Trophoblast cell (in vitro differentiated cells and primary cell): ENCODE measurements around the gene ZNF491.
"Not testable (repeated sequence)": the region's sequence is repeated elsewhere in the genome, so short reads cannot be mapped to it uniquely, and the experiment has no call there.

Source experiments
- DNase-seq, 2 donors: peaks; one replicate each; pipeline ENCODE4 v3.0.0-alpha.2; 2016
- H2AFZ ChIP-seq: 2 replicates; pipeline ENCODE4 v1.6.1; 2013; ENCODE audit warnings: low read length, moderate library complexity, mild to moderate bottlenecking; ENCODE audit not compliant: insufficient read depth, poor library complexity
- H2AK5ac ChIP-seq: 2 replicates; pipeline ENCODE4 v1.6.1; 2013; ENCODE audit warnings: mild to moderate bottlenecking, low read length
- H2BK120ac ChIP-seq: 2 replicates; pipeline ENCODE4 v1.6.1; 2013; ENCODE audit warnings: low read length, mild to moderate bottlenecking, moderate library complexity; ENCODE audit not compliant: insufficient read depth, poor library complexity
- H2BK12ac ChIP-seq: 2 replicates; pipeline ENCODE4 v1.6.1; 2013; ENCODE audit warnings: mild to moderate bottlenecking, low read length, moderate library complexity
- H2BK5ac ChIP-seq: 2 replicates; pipeline ENCODE4 v1.6.1; 2013; ENCODE audit warnings: low read length, low read depth, moderate library complexity, mild to moderate bottlenecking; ENCODE audit not compliant: poor library complexity
- H3K14ac ChIP-seq: 2 replicates; pipeline ENCODE4 v1.6.1; 2013; ENCODE audit warnings: mild to moderate bottlenecking, low read length
- H3K18ac ChIP-seq: 2 replicates; pipeline ENCODE4 v1.6.1; 2013; ENCODE audit warnings: mild to moderate bottlenecking, low read length
- H3K23ac ChIP-seq: 2 replicates; pipeline ENCODE4 v1.6.1; 2013; ENCODE audit warnings: low read length
- H3K27ac ChIP-seq: 2 replicates; pipeline ENCODE4 v1.5.1; 2013; ENCODE audit warnings: low read depth, mild to moderate bottlenecking, inconsistent platforms, low read length, moderate library complexity
- H3K27me3 ChIP-seq: 2 replicates; pipeline ENCODE4 v1.6.1; 2013; ENCODE audit warnings: inconsistent platforms, mild to moderate bottlenecking, low read length, moderate library complexity; ENCODE audit not compliant: insufficient read depth
- H3K36me3 ChIP-seq, 2 experiments: 1 replicate in 1 of 2; 2 replicates in 1 of 2; pipeline ENCODE4 v1.6.1; 2013; ENCODE audit warnings: low read length in 2 of 2, mild to moderate bottlenecking in 2 of 2, moderate library complexity in 1 of 2; ENCODE audit not compliant: insufficient read depth in 2 of 2, control insufficient read depth in 1 of 2
- H3K4ac ChIP-seq: 2 replicates; pipeline ENCODE4 v1.6.1; 2013; ENCODE audit warnings: low read depth, mild to moderate bottlenecking, low read length, moderate library complexity
- H3K4me1 ChIP-seq, 2 experiments: 1 replicate in 1 of 2; 2 replicates in 1 of 2; pipeline ENCODE4 v1.6.1; 2013; ENCODE audit warnings: low read length in 2 of 2, mild to moderate bottlenecking in 2 of 2, moderate library complexity in 1 of 2; ENCODE audit not compliant: insufficient read depth in 2 of 2, control insufficient read depth in 1 of 2
- H3K4me2 ChIP-seq: 2 replicates; pipeline ENCODE4 v1.6.1; 2013; ENCODE audit warnings: inconsistent platforms, mild to moderate bottlenecking, low read length, moderate library complexity
- H3K4me3 ChIP-seq: 2 replicates; pipeline ENCODE4 v1.5.1; 2013; ENCODE audit warnings: mild to moderate bottlenecking, low read depth, low read length, inconsistent platforms
- H3K79me1 ChIP-seq: one replicate; pipeline ENCODE4 v1.6.1; 2013; ENCODE audit warnings: low read length
- H3K79me2 ChIP-seq: 2 replicates; pipeline ENCODE4 v1.6.1; 2013; ENCODE audit warnings: low read length, mild to moderate bottlenecking; ENCODE audit not compliant: control insufficient read depth, insufficient read depth, poor library complexity
- H3K9ac ChIP-seq: 2 replicates; pipeline ENCODE4 v1.6.1; 2013; ENCODE audit warnings: mild to moderate bottlenecking, low read length
- H3K9me3 ChIP-seq: 2 replicates; pipeline ENCODE4 v1.6.1; 2013; ENCODE audit warnings: low read depth, mild to moderate bottlenecking, control low read depth, inconsistent platforms, low read length; ENCODE audit not compliant: insufficient read depth
- H4K12ac ChIP-seq: 2 replicates; pipeline ENCODE4 v1.6.1; 2013; ENCODE audit warnings: low read depth, mild to moderate bottlenecking, low read length, moderate library complexity
- H4K8ac ChIP-seq: 2 replicates; pipeline ENCODE4 v1.6.1; 2013; ENCODE audit warnings: low read depth, mild to moderate bottlenecking, low read length, moderate library complexity
- H4K91ac ChIP-seq: one replicate; pipeline ENCODE4 v1.6.1; 2013; ENCODE audit warnings: low read depth, mild to moderate bottlenecking, low read length, moderate library complexity
- WGBS: extraction: QIAGEN DNeasy Blood & Tissue Kit; methylation state at CpG from one replicate; pipeline ENCODE4 v1.1.7; 2013; ENCODE audit warnings: missing lambda C conversion rate; ENCODE audit not compliant: insufficient read length, insufficient coverage; ENCODE audit errors: extremely low coverage; 5-methylcytosine and 5-hydroxymethylcytosine counted together

Gene ZNF491

GRCh38 chr19:11814700-11815035, 16.3 kb downstream of the ZNF491 start:
- Histone ChIP-seq H3K23ac (no peak overlapping the region), H3K4ac (peak overlapping the region; percentile 93), H3K27ac (peak overlapping the region; percentile 85), H3K36me3 (peaks cover 3 to 8% of the 10 kb centered on the region in 2 experiments), H3K4me3 (peak overlapping the region; percentile 83), H3K4me1 (peaks cover 4 to 5% of the 10 kb centered on the region in 2 experiments), H2BK5ac (peak overlapping the region; percentile 90), H3K9me3 (peaks cover 2% of the 10 kb centered on the region), H2AFZ (peak overlapping the region; percentile 99), H2BK120ac (peak overlapping the region; percentile 95), H3K4me2 (peak overlapping the region; percentile 82), H4K91ac (peak overlapping the region; percentile 88), H4K12ac (peak overlapping the region; percentile 80), H3K9ac (peak overlapping the region; percentile 68), H2BK12ac (no peak overlapping the region), H3K14ac (peak overlapping the region; percentile 94), H3K27me3 (no peaks in the 10 kb centered on the region), H3K79me2 (peaks cover 8% of the 10 kb centered on the region), H3K79me1 (peaks cover 9% of the 10 kb centered on the region), H3K18ac (peak overlapping the region; percentile 98), H4K8ac (peak overlapping the region; percentile 88), H2AK5ac (peak overlapping the region; percentile 66)
- DNase-seq: peak; percentile 64 to 74
- no CpG with 5 or more reads among the region's 13 CpGs for WGBS

GRCh38 chr19:11821474-11822109, 23.3 kb downstream of the ZNF491 start:
- no peak overlapping the region for H2BK12ac ChIP-seq
- no peaks in the 10 kb centered on the region for H3K9me3 ChIP-seq
- H3K27me3 ChIP-seq: no peaks in the 10 kb centered on the region
- H3K79me1 ChIP-seq: no peaks in the 10 kb centered on the region
- no peak overlapping the region for H4K91ac ChIP-seq
- H3K18ac ChIP-seq: no peak overlapping the region
- H4K12ac ChIP-seq: no peak overlapping the region
- H3K27ac ChIP-seq: no peak overlapping the region
- WGBS: no CpG with 5 or more reads among the region's 5 CpGs
- H3K36me3 ChIP-seq: peaks cover 16 to 19% of the 10 kb centered on the region in 2 experiments
- no peak overlapping the region for H3K4me3 ChIP-seq
- peak; percentile 71 to 80 for DNase-seq
- H2BK5ac ChIP-seq: no peak overlapping the region
- no peak overlapping the region for H2AFZ ChIP-seq
- H3K14ac ChIP-seq: no peak overlapping the region
- no peak overlapping the region for H2BK120ac ChIP-seq
- H2AK5ac ChIP-seq: no peak overlapping the region
- no peak overlapping the region for H3K23ac ChIP-seq
- H3K9ac ChIP-seq: no peak overlapping the region
- peak overlapping the region; percentile 27 for H3K4ac ChIP-seq
- H3K4me1 ChIP-seq: peaks cover 5 to 10% of the 10 kb centered on the region in 2 experiments
- H3K79me2 ChIP-seq: no peaks in the 10 kb centered on the region
- H3K4me2 ChIP-seq: no peak overlapping the region
- H4K8ac ChIP-seq: no peak overlapping the region

- not testable (repeated sequence) for H2BK120ac ChIP-seq, H2AFZ ChIP-seq, H3K79me2 ChIP-seq, H3K9ac ChIP-seq, H3K4me2 ChIP-seq, H3K18ac ChIP-seq, H3K79me1 ChIP-seq, H3K14ac ChIP-seq, H4K12ac ChIP-seq, H3K23ac ChIP-seq, DNase-seq, H2AK5ac ChIP-seq, H3K4ac ChIP-seq, H3K4me3 ChIP-seq, H4K91ac ChIP-seq, H3K27ac ChIP-seq, H4K8ac ChIP-seq, H3K27me3 ChIP-seq, H2BK5ac ChIP-seq, H2BK12ac ChIP-seq, H3K4me1 ChIP-seq
- H3K36me3 ChIP-seq: peaks cover 13 to 35% of the 10 kb centered on the region in 2 experiments
- H3K9me3 ChIP-seq: peaks cover 12% of the 10 kb centered on the region
- no CpG with 5 or more reads among the region's 7 CpGs for WGBS
Measured at GRCh38 chr19:11828957-11829876, 30.9 kb downstream of the ZNF491 start.

- H3K4me2 ChIP-seq: no peak overlapping the region
Measured at GRCh38 chr19:11832253-11832912, 34.1 kb downstream of the ZNF491 start.

More at GRCh38 chr19:11832253-11832912, 34.1 kb downstream of the ZNF491 start:
- DNase-seq: no peak
- Histone ChIP-seq H2BK12ac (no peak overlapping the region), H3K18ac (no peak overlapping the region), H4K8ac (no peak overlapping the region), H4K91ac (no peak overlapping the region), H2AFZ (no peak overlapping the region), H3K23ac (no peak overlapping the region), H3K14ac (no peak overlapping the region), H4K12ac (no peak overlapping the region), H3K27me3 (no peaks in the 10 kb centered on the region), H2AK5ac (no peak overlapping the region), H3K79me2 (no peaks in the 10 kb centered on the region), H3K9me3 (peaks cover 17% of the 10 kb centered on the region), H3K27ac (no peak overlapping the region), H3K9ac (no peak overlapping the region), H3K4me3 (no peak overlapping the region), H3K4me1 (no peaks in the 10 kb centered on the region), H2BK5ac (no peak overlapping the region), H3K4ac (no peak overlapping the region), H3K79me1 (no peaks in the 10 kb centered on the region), H3K36me3 (peaks cover 21 to 39% of the 10 kb centered on the region in 2 experiments), H2BK120ac (no peak overlapping the region)
- WGBS: no CpG with 5 or more reads among the region's 8 CpGs
